OCI-LY7 (cell line): ENCODE measurements around the gene ELAVL3. TPM values are rescaled to one million over a fixed set of nuclear protein-coding genes. Genes with fewer than 3 reads are reported as not detected.

ENCODE experiments used
- BruUV-seq: library from RNA; stranded (reverse); fragments of 400-500 nt; replicated peaks from 2 replicates; lab custom pipeline; 2021; lab: Mats Ljungman, UMichigan
- CTCF ChIA-PET: fragments of 300-600 bp; sonication (Branson Sonifier 250); formaldehyde crosslinking; loops from one replicate; lab custom pipeline; 2022; ENCODE audit warnings: antibody characterized with exemption; ENCODE audit not compliant: unreplicated experiment; lab: Charles Lee
- POLR2A ChIA-PET: fragments of 300-600 bp; sonication (Branson Sonifier 250); formaldehyde crosslinking; loops from one replicate; lab custom pipeline; 2022; ENCODE audit warnings: antibody characterized with exemption; lab: Charles Lee
- DNase-seq: peaks from one replicate; pipeline ENCODE4 v3.0.0-alpha.2; 2015; ENCODE audit warnings: low spot score
- H2AFZ ChIP-seq: fragments of 200-600 bp; sonication (generic), shearing (Covaris generic); 2 replicates; pipeline ENCODE4 v1.6.1; 2014; ENCODE audit warnings: mild to moderate bottlenecking, antibody characterized with exemption, low read length, moderate library complexity
- H3K27ac ChIP-seq: fragments of 200-600 bp; sonication (generic); 2 replicates; pipeline ENCODE4 v1.5.1; 2014; ENCODE audit warnings: mixed run types, low read depth, mild to moderate bottlenecking, moderate library complexity, low read length, inconsistent platforms; ENCODE audit not compliant: poor library complexity, severe bottlenecking
- H3K36me3 ChIP-seq: fragments of 200-600 bp; sonication (generic); 2 replicates; pipeline ENCODE4 v1.6.1; 2014; ENCODE audit warnings: mild to moderate bottlenecking, antibody characterized with exemption, low read length, moderate library complexity, mixed read lengths; ENCODE audit not compliant: insufficient read depth
- H3K4me1 ChIP-seq: fragments of 200-600 bp; sonication (generic); 2 replicates; pipeline ENCODE4 v1.5.1; 2014; ENCODE audit warnings: mild to moderate bottlenecking, low read length; ENCODE audit not compliant: insufficient read depth, poor library complexity, severe bottlenecking
- H3K4me2 ChIP-seq: fragments of 200-600 bp; sonication (generic); 2 replicates; pipeline ENCODE4 v1.6.1; 2014; ENCODE audit warnings: mild to moderate bottlenecking, low read length
- H3K4me3 ChIP-seq: fragments of 200-600 bp; sonication (generic); 2 replicates; pipeline ENCODE4 v1.5.1; 2014; ENCODE audit warnings: mild to moderate bottlenecking, low read depth, low read length; ENCODE audit not compliant: poor library complexity, severe bottlenecking
- H3K79me2 ChIP-seq: fragments of 200-600 bp; sonication (generic); 2 replicates; pipeline ENCODE4 v1.6.1; 2016; ENCODE audit warnings: low read depth, mild to moderate bottlenecking, low read length, moderate library complexity, mixed read lengths; ENCODE audit not compliant: insufficient read depth
- H3K9me2 ChIP-seq: fragments of 200-600 bp; sonication (generic); 2 replicates; pipeline ENCODE4 v1.6.1; 2016; ENCODE audit warnings: mild to moderate bottlenecking, low read length, mixed read lengths; ENCODE audit not compliant: insufficient read depth
- H3K9me3 ChIP-seq: fragments of 200-600 bp; sonication (generic); 2 replicates; pipeline ENCODE4 v1.6.1; 2014; ENCODE audit warnings: mild to moderate bottlenecking, mixed run types, low read length, mixed read lengths
- H4K20me1 ChIP-seq: fragments of 200-600 bp; sonication (generic); 2 replicates; pipeline ENCODE4 v1.6.1; 2014; ENCODE audit warnings: mild to moderate bottlenecking, antibody characterized with exemption, low read length, moderate library complexity, mixed read lengths; ENCODE audit not compliant: insufficient read depth
- CTCF ChIP-seq: fragments of 200-600 bp; sonication (generic); conservative IDR thresholded peaks from 2 replicates; pipeline ENCODE4 v1.5.1; 2014; ENCODE audit warnings: mild to moderate bottlenecking, antibody characterized with exemption, low read length, moderate library complexity, mixed read lengths
- EZH2phosphoT487 ChIP-seq: fragments of 200-600 bp; sonication (generic); IDR thresholded peaks from 2 replicates; pipeline ENCODE4 v1.6.1; 2018; ENCODE audit warnings: low read depth, borderline replicate concordance, mild to moderate bottlenecking, mixed run types, antibody characterized with exemption, low read length, moderate library complexity, mixed read lengths
- intact Hi-C: fragments of 100-400 bp; cut with micrococcal nuclease; formaldehyde crosslinking; loops from one replicate; pipeline ENCODE4 v1.10.0; 2022; ENCODE audit not compliant: unreplicated experiment
- total RNA-seq, 2 experiments: library from RNA; depleted of rRNA in 1 of 2; stranded (reverse); fragments of >200 nt in 1 of 2; shearing (Covaris generic) in 1 of 2; gene quantifications; 2 replicates each; pipeline ENCODE4 v1.2.3, GENCODE V29; 2014 to 2022

The ELAVL3 gene
- total RNA-seq, 2 experiments from 2014 or later: 0.30 to 0.95 TPM

GRCh38 chr19:11505032-11505503 is 24.2 kb upstream of the ELAVL3 start:
- no TSS peak for BruUV-seq
- Histone ChIP-seq H4K20me1 (no peaks in the 10 kb centered on the region), H2AFZ (peak overlapping the region; percentile 33; the same call in 1 of the 2 replicates), H3K4me1 (peaks cover 23% of the 10 kb centered on the region), H3K4me3 (peak overlapping the region; percentile 82), H3K79me2 (peaks cover 11% of the 10 kb centered on the region; the same call in 1 of the 2 replicates), H3K27ac (peak overlapping the region; percentile 76), H3K4me2 (peak overlapping the region; percentile 95), H3K9me3 (no peaks in the 10 kb centered on the region), H3K36me3 (0 out of 2 replicates have a peak, but pooled peaks cover 6% of the 10 kb centered on the region), H3K9me2 (no peaks in the 10 kb centered on the region)
- no peak for TF ChIP-seq CTCF
- no peak for TF ChIP-seq EZH2phosphoT487
- CTCF ChIA-PET: no interaction called here
- intact Hi-C loops: loop anchor here (1.0 kb wide), 1 partner anchor 23 kb away; no protein-coding TSS in a partner anchor
- POLR2A ChIA-PET: interaction anchor here (0.6 kb wide), 1 partner anchor 9 kb away, joined by 6 read pairs; no protein-coding TSS in a partner anchor
- DNase-seq: peak; percentile 97

GRCh38 chr19:11504502-11505031 is 23.7 kb upstream of the ELAVL3 start:
- Histone ChIP-seq H3K4me1 (peaks cover 23% of the 10 kb centered on the region), H3K36me3 (0 out of 2 replicates have a peak, but pooled peaks cover 3% of the 10 kb centered on the region), H3K4me3 (peak overlapping the region; percentile 82), H3K27ac (no peak overlapping the region), H4K20me1 (no peaks in the 10 kb centered on the region), H3K9me2 (no peaks in the 10 kb centered on the region), H3K79me2 (peaks cover 11% of the 10 kb centered on the region; the same call in 1 of the 2 replicates), H2AFZ (peak overlapping the region; percentile 33; the same call in 1 of the 2 replicates), H3K9me3 (no peaks in the 10 kb centered on the region), H3K4me2 (peak overlapping the region; percentile 90)
- DNase-seq: no peak
- TF ChIP-seq EZH2phosphoT487: no peak
- no peak for TF ChIP-seq CTCF
- no TSS peak for BruUV-seq
- intact Hi-C loops: loop anchor here (1.0 kb wide), 1 partner anchor 24 kb away; no protein-coding TSS in a partner anchor
- CTCF ChIA-PET: no interaction called here
- POLR2A ChIA-PET: interaction anchor here (0.6 kb wide), 1 partner anchor 9 kb away, joined by 6 read pairs; no protein-coding TSS in a partner anchor
